Panc1 (cell line): Measurements from ENCODE around the gene VWA5B2.

Source experiments
- POLR2AphosphoS5 ChIP-seq: IDR thresholded peaks from 2 replicates; pipeline ENCODE4 v1.6.1; 2012; ENCODE audit warnings: mild to moderate bottlenecking, low read depth, low read length, moderate library complexity
- SIN3A ChIP-seq: IDR thresholded peaks from 2 replicates; pipeline ENCODE4 v1.6.1; 2012; ENCODE audit warnings: low read depth, mild to moderate bottlenecking, low read length, moderate library complexity, borderline replicate concordance; ENCODE audit not compliant: insufficient read depth
- TCF7L2 ChIP-seq: IDR thresholded peaks from 2 replicates; pipeline ENCODE4 v1.6.1; 2011; ENCODE audit warnings: mild to moderate bottlenecking, low read depth, low read length, inconsistent platforms
- TF ChIP-seq, protein P1 (sequence below): fragments of 450-650 bp; IDR thresholded peaks from 2 replicates; pipeline ENCODE4 v1.5.1; 2017; ENCODE audit warnings: mild to moderate bottlenecking
- TF ChIP-seq, protein P2 (sequence below), 2 experiments: IDR thresholded peaks; 2 replicates each; pipeline ENCODE4 v1.6.1; 2011 to 2012; ENCODE audit warnings: low read depth in 2 of 2, control low read depth in 1 of 2, low read length in 1 of 2, mild to moderate bottlenecking in 1 of 2, moderate library complexity in 1 of 2; ENCODE audit not compliant: insufficient read depth in 1 of 2

DNA sequence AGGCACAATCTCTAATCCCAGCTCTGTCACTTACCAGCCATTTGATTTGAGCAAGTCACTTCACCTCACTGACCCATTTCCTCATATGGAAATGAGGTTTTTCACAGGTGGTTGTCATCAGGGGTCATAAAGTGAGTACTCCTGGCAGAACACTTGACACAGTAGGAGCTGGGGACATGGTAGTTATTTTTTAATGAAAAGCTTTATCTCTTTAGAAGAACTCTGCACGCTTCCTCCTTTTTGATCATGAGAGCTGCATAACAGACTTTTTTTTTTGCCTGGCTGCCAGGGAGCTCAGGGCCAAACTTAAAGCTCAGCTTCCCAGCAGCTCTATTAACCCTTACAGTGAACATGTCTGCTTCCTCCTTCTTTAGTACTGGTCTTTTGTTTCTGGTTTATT, 8.4 kb downstream of the VWA5B2 start:
- TF ChIP-seq, protein P1, sequence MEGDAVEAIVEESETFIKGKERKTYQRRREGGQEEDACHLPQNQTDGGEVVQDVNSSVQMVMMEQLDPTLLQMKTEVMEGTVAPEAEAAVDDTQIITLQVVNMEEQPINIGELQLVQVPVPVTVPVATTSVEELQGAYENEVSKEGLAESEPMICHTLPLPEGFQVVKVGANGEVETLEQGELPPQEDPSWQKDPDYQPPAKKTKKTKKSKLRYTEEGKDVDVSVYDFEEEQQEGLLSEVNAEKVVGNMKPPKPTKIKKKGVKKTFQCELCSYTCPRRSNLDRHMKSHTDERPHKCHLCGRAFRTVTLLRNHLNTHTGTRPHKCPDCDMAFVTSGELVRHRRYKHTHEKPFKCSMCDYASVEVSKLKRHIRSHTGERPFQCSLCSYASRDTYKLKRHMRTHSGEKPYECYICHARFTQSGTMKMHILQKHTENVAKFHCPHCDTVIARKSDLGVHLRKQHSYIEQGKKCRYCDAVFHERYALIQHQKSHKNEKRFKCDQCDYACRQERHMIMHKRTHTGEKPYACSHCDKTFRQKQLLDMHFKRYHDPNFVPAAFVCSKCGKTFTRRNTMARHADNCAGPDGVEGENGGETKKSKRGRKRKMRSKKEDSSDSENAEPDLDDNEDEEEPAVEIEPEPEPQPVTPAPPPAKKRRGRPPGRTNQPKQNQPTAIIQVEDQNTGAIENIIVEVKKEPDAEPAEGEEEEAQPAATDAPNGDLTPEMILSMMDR = no peak
- TF ChIP-seq POLR2AphosphoS5 (no peak), SIN3A (no peak), TCF7L2 (no peak)
- TF ChIP-seq, protein P2, sequence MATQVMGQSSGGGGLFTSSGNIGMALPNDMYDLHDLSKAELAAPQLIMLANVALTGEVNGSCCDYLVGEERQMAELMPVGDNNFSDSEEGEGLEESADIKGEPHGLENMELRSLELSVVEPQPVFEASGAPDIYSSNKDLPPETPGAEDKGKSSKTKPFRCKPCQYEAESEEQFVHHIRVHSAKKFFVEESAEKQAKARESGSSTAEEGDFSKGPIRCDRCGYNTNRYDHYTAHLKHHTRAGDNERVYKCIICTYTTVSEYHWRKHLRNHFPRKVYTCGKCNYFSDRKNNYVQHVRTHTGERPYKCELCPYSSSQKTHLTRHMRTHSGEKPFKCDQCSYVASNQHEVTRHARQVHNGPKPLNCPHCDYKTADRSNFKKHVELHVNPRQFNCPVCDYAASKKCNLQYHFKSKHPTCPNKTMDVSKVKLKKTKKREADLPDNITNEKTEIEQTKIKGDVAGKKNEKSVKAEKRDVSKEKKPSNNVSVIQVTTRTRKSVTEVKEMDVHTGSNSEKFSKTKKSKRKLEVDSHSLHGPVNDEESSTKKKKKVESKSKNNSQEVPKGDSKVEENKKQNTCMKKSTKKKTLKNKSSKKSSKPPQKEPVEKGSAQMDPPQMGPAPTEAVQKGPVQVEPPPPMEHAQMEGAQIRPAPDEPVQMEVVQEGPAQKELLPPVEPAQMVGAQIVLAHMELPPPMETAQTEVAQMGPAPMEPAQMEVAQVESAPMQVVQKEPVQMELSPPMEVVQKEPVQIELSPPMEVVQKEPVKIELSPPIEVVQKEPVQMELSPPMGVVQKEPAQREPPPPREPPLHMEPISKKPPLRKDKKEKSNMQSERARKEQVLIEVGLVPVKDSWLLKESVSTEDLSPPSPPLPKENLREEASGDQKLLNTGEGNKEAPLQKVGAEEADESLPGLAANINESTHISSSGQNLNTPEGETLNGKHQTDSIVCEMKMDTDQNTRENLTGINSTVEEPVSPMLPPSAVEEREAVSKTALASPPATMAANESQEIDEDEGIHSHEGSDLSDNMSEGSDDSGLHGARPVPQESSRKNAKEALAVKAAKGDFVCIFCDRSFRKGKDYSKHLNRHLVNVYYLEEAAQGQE (IDR thresholded peaks at IDR 0.05; ENCODE audit: insufficient read depth in 1 of 2, low read depth in 2 of 2, low read length in 1 of 2) = no peak
